Mesodermal cell (in vitro differentiated cells): ENCODE results near the gene DLGAP1.

Experiments used
- H3K27ac ChIP-seq: 2 replicates; pipeline ENCODE4 v1.7.0; 2013; ENCODE audit warnings: mild to moderate bottlenecking, low read depth, low read length, moderate library complexity; ENCODE audit not compliant: severe bottlenecking
- H3K36me3 ChIP-seq: 2 replicates; pipeline ENCODE4 v1.7.1; 2013; ENCODE audit warnings: mild to moderate bottlenecking, low read length, moderate library complexity; ENCODE audit not compliant: control insufficient read depth, insufficient read depth
- H3K4me1 ChIP-seq: one replicate; pipeline ENCODE4 v1.7.1; 2013; ENCODE audit warnings: mild to moderate bottlenecking, low read length; ENCODE audit not compliant: insufficient read depth, control insufficient read depth, poor library complexity, severe bottlenecking
- H3K4me3 ChIP-seq: 2 replicates; pipeline ENCODE4 v1.7.0; 2013; ENCODE audit warnings: low read length, control low read depth, mild to moderate bottlenecking; ENCODE audit not compliant: insufficient read depth, poor library complexity, severe bottlenecking; ENCODE audit errors: extremely low read depth
- H3K9me3 ChIP-seq: 2 replicates; pipeline ENCODE4 v1.7.1; 2013; ENCODE audit warnings: mild to moderate bottlenecking, low read length, moderate library complexity; ENCODE audit not compliant: control insufficient read depth
- WGBS, 2 experiments: methylation state at CpG; one replicate each; pipeline ENCODE4 v1.1.5; 2013; ENCODE audit warnings: missing lambda C conversion rate in 2 of 2; ENCODE audit not compliant: insufficient coverage in 2 of 2; 5-methylcytosine and 5-hydroxymethylcytosine counted together

The DLGAP1 gene

GRCh38 chr18:3972291-3972930 is 482.7 kb downstream of the DLGAP1 start:
- no peaks in the 10 kb centered on the region for H3K4me1 ChIP-seq
- H3K4me3 ChIP-seq = no peak overlapping the region
- WGBS, 2 experiments = 40 to 48% methylated on average over 1 to 3 of the region's 6 CpGs
- H3K27ac ChIP-seq = no peak overlapping the region
- H3K9me3 ChIP-seq = no peaks in the 10 kb centered on the region
- H3K36me3 ChIP-seq = no peaks in the 10 kb centered on the region

GRCh38 chr18:3970929-3971328 is 484.2 kb downstream of the DLGAP1 start:
- no CpG with 5 or more reads among the region's 2 CpGs for WGBS, 2 experiments
- Histone ChIP-seq H3K4me1 (no peaks in the 10 kb centered on the region), H3K9me3 (no peaks in the 10 kb centered on the region), H3K27ac (no peak overlapping the region), H3K36me3 (no peaks in the 10 kb centered on the region), H3K4me3 (no peak overlapping the region)

- no peak overlapping the region for H3K4me3 ChIP-seq
- WGBS, 2 experiments = 70 to 94% methylated on average over 2 of the region's 4 CpGs
- H3K27ac ChIP-seq = no peak overlapping the region
- no peaks in the 10 kb centered on the region for H3K4me1 ChIP-seq
- H3K9me3 ChIP-seq = no peaks in the 10 kb centered on the region
- no peaks in the 10 kb centered on the region for H3K36me3 ChIP-seq
These were observed 487.5 kb downstream of the DLGAP1 start for GRCh38 chr18:3967359-3968180.

GRCh38 chr18:3966642-3967358 is 488.3 kb downstream of the DLGAP1 start:
- Histone ChIP-seq H3K9me3 (no peaks in the 10 kb centered on the region), H3K27ac (no peak overlapping the region), H3K36me3 (no peaks in the 10 kb centered on the region), H3K4me3 (no peak overlapping the region), H3K4me1 (no peaks in the 10 kb centered on the region)
- WGBS, 2 experiments = 79 to 87% methylated on average over 4 to 5 of the region's 6 CpGs

- H3K4me1 ChIP-seq = no peaks in the 10 kb centered on the region
- H3K36me3 ChIP-seq = no peaks in the 10 kb centered on the region
- H3K4me3 ChIP-seq = no peak overlapping the region
- WGBS, 2 experiments = 86 to 88% methylated on average over 1 of the region's 2 CpGs
- H3K27ac ChIP-seq = no peak overlapping the region
- H3K9me3 ChIP-seq = no peaks in the 10 kb centered on the region
These were observed 488.9 kb downstream of the DLGAP1 start for GRCh38 chr18:3966246-3966641.

- no peaks in the 10 kb centered on the region for H3K36me3 ChIP-seq
- WGBS, 2 experiments = 86 to 92% methylated on average over 5 to 7 of the region's 7 CpGs
- no peaks in the 10 kb centered on the region for H3K9me3 ChIP-seq
- no peak overlapping the region for H3K4me3 ChIP-seq
- no peaks in the 10 kb centered on the region for H3K4me1 ChIP-seq
- H3K27ac ChIP-seq = no peak overlapping the region
These were observed 494.1 kb downstream of the DLGAP1 start for GRCh38 chr18:3960977-3961376.

GRCh38 chr18:3960142-3960541 is 495.0 kb downstream of the DLGAP1 start:
- WGBS, 2 experiments = 77 to 93% methylated on average over 1 to 3 of the region's 4 CpGs
- Histone ChIP-seq H3K4me1 (no peaks in the 10 kb centered on the region), H3K36me3 (no peaks in the 10 kb centered on the region), H3K9me3 (no peaks in the 10 kb centered on the region), H3K27ac (no peak overlapping the region), H3K4me3 (no peak overlapping the region)

GRCh38 chr18:3952031-3952430 is 503.1 kb downstream of the DLGAP1 start:
- Histone ChIP-seq H3K4me3 (no peak overlapping the region), H3K4me1 (no peaks in the 10 kb centered on the region)
- WGBS, 2 experiments = 100% methylated on average over 2 to 4 of the region's 5 CpGs

GRCh38 chr18:3950668-3951404 is 504.3 kb downstream of the DLGAP1 start:
- Histone ChIP-seq H3K4me1 (no peaks in the 10 kb centered on the region), H3K27ac (no peak overlapping the region), H3K9me3 (no peaks in the 10 kb centered on the region), H3K4me3 (no peak overlapping the region), H3K36me3 (no peaks in the 10 kb centered on the region)
- 100% methylated on average over 1 of the region's 3 CpGs for WGBS, 2 experiments

More at GRCh38 chr18:3952031-3952430, 503.1 kb downstream of the DLGAP1 start:
- Histone ChIP-seq H3K9me3 (no peaks in the 10 kb centered on the region), H3K27ac (no peak overlapping the region), H3K36me3 (no peaks in the 10 kb centered on the region)

GRCh38 chr18:3948958-3949357 is 506.1 kb downstream of the DLGAP1 start:
- Histone ChIP-seq H3K36me3 (no peaks in the 10 kb centered on the region), H3K4me1 (no peaks in the 10 kb centered on the region), H3K9me3 (no peaks in the 10 kb centered on the region), H3K27ac (no peak overlapping the region), H3K4me3 (no peak overlapping the region)
